ENCODE measurements around the gene ACOX1.

DNA sequence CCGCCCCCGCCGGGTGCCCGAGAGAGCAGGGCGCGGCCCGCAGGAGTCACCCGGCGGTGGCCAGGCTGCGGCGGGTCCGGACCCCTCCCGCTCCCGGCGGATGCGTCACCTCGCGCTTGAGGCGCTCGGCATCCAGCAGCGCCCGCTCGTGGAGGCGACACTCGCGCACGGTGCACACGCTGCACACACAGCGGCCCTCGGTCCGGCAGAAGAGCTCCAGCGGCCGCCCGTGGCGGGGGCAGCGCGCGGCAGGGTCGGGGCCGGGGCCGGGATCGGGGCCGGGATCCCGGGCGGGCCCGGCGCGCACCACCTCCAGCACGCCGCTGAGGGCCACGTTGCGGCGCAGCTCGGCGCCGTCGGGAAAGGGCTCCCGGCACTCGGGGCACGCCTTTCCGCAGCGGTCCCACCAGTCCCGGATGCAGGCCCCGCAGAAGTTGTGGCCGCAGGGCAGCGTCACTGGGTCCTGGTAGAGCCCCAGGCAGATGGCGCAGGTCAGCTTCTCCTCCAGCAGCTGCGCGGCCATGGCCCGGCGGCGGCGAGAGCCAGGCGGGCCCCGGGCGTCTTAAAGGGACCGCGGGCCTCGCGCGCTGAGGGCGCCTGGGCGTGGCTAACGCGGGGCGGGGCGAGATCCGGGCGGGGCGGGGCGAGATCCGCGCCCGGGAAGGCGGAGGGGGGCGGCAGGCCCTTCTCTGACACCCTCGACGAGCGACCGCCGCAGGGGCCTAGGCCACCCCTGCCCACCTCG is 82.4 kb downstream of the ACOX1 start, which contains the start of gene TRIM65:
- TF ChIP-seq, protein P1, sequence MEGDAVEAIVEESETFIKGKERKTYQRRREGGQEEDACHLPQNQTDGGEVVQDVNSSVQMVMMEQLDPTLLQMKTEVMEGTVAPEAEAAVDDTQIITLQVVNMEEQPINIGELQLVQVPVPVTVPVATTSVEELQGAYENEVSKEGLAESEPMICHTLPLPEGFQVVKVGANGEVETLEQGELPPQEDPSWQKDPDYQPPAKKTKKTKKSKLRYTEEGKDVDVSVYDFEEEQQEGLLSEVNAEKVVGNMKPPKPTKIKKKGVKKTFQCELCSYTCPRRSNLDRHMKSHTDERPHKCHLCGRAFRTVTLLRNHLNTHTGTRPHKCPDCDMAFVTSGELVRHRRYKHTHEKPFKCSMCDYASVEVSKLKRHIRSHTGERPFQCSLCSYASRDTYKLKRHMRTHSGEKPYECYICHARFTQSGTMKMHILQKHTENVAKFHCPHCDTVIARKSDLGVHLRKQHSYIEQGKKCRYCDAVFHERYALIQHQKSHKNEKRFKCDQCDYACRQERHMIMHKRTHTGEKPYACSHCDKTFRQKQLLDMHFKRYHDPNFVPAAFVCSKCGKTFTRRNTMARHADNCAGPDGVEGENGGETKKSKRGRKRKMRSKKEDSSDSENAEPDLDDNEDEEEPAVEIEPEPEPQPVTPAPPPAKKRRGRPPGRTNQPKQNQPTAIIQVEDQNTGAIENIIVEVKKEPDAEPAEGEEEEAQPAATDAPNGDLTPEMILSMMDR (conservative IDR thresholded peaks at IDR 0.05; ENCODE audit: low read length) = peak; percentile 21; the same call in 1 of the 2 replicates
- TF ChIP-seq EZH2phosphoT487 (IDR thresholded peaks at IDR 0.05; ENCODE audit: borderline replicate concordance) = no peak
